SK-N-SH (cell line): ENCODE measurements around the gene CDC45. TPM values are rescaled to one million over a fixed set of nuclear protein-coding genes. Genes with fewer than 3 reads are reported as not detected.

ENCODE experiments used
- CTCF ChIA-PET: fragments of 300-600, 350-600 bp; formaldehyde crosslinking; extraction: SDS; loops from one replicate; lab custom pipeline; 2021; lab: Yijun Ruan, JAX
- POLR2A ChIA-PET: fragments of 350-600 bp; sonication (Branson Sonifier 250); formaldehyde crosslinking; extraction: SDS; loops from one replicate; lab custom pipeline; 2020; ENCODE audit warnings: antibody characterized with exemption, inconsistent platforms; lab: Yijun Ruan, JAX
- DNase-seq: peaks from one replicate; pipeline ENCODE4 v3.0.0; 2012
- H2AFZ ChIP-seq: fragments of 200-600 bp; sonication (generic); 2 replicates; pipeline ENCODE4 v1.8.1; 2016; ENCODE audit warnings: antibody characterized with exemption, mild to moderate bottlenecking, low read depth
- H3F3A ChIP-seq: fragments of 200-600 bp; sonication (generic); replicated peaks from 2 replicates; pipeline ENCODE3; 2016; ENCODE audit warnings: antibody characterized with exemption, mild to moderate bottlenecking; ENCODE audit not compliant: insufficient read depth
- H3K27ac ChIP-seq, 2 experiments: fragments of 200-500 bp in 1 of 2; fragments of 200-600 bp in 1 of 2; sonication (Bioruptor generic) in 1 of 2; sonication (generic), shearing (Covaris generic) in 1 of 2; 2 replicates each; pipeline versions ENCODE4 v1.5.1 to v1.6.1; 2014 to 2016; ENCODE audit warnings: low read depth in 2 of 2, inconsistent platforms in 1 of 2, low read length in 1 of 2, mild to moderate bottlenecking in 1 of 2, mixed read lengths in 1 of 2
- H3K27me3 ChIP-seq: fragments of 200-600 bp; sonication (generic), shearing (Covaris generic); 2 replicates; pipeline ENCODE4 v1.6.1; 2016; ENCODE audit warnings: mixed run types; ENCODE audit not compliant: insufficient read depth
- H3K36me3 ChIP-seq, 2 experiments: fragments of 200-500 bp in 1 of 2; fragments of 200-600 bp in 1 of 2; sonication (Bioruptor generic) in 1 of 2; sonication (generic) in 1 of 2; replicated peaks in 1 of 2; 2 replicates each; pipeline versions ENCODE3 to v1.5.1; 2014 to 2016; ENCODE audit warnings: low read length in 1 of 2, mild to moderate bottlenecking in 1 of 2; ENCODE audit not compliant: insufficient read depth in 2 of 2, control insufficient read depth in 1 of 2
- H3K4me1 ChIP-seq, 2 experiments: fragments of 200-500 bp in 1 of 2; fragments of 200-600 bp in 1 of 2; sonication (Bioruptor generic) in 1 of 2; sonication (generic), shearing (Covaris generic) in 1 of 2; 2 replicates each; pipeline versions ENCODE4 v1.5.1 to v1.6.1; 2014 to 2016; ENCODE audit warnings: low read depth in 1 of 2, low read length in 1 of 2, mixed run types in 1 of 2; ENCODE audit not compliant: insufficient read depth in 2 of 2, control insufficient read depth in 1 of 2
- H3K4me2 ChIP-seq: fragments of 200-600 bp; sonication (generic), shearing (Covaris generic); 2 replicates; pipeline ENCODE4 v1.6.1; 2017; ENCODE audit warnings: mixed run types
- H3K4me3 ChIP-seq, 2 experiments: fragments of 200-500 bp in 1 of 2; fragments of 200-600 bp in 1 of 2; sonication (Bioruptor generic) in 1 of 2; sonication (generic), shearing (Covaris generic) in 1 of 2; 2 replicates each; pipeline versions ENCODE4 v1.5.1 to v1.8.1; 2014 to 2016; ENCODE audit warnings: low read depth in 2 of 2, inconsistent platforms in 1 of 2, low read length in 1 of 2, mild to moderate bottlenecking in 1 of 2, mixed read lengths in 1 of 2, moderate library complexity in 1 of 2
- H3K79me2 ChIP-seq: fragments of 200-600 bp; sonication (generic); 2 replicates; pipeline ENCODE4 v1.8.1; 2017; ENCODE audit warnings: mild to moderate bottlenecking; ENCODE audit not compliant: insufficient read depth
- H3K9ac ChIP-seq: fragments of 200-600 bp; sonication (generic); 2 replicates; pipeline ENCODE4 v1.6.1; 2017; ENCODE audit warnings: mixed run types
- H3K9me2 ChIP-seq: fragments of 200-600 bp; sonication (generic); 2 replicates; pipeline ENCODE4 v1.6.1; 2017; ENCODE audit warnings: mixed run types
- H3K9me3 ChIP-seq: fragments of 200-600 bp; sonication (generic); 2 replicates; pipeline ENCODE4 v1.6.1; 2017; ENCODE audit warnings: mixed run types, mild to moderate bottlenecking, moderate library complexity
- H4K20me1 ChIP-seq: fragments of 200-600 bp; sonication (generic); 2 replicates; pipeline ENCODE4 v1.6.1; 2017; ENCODE audit warnings: mild to moderate bottlenecking, mixed run types; ENCODE audit not compliant: insufficient read depth
- CHD2 ChIP-seq: fragments of 150-350 bp; IDR thresholded peaks from 2 replicates; pipeline ENCODE4 v1.6.1; 2018; ENCODE audit warnings: low read length; ENCODE audit not compliant: partially characterized antibody
- CTCF ChIP-seq: fragments of 200-600 bp; sonication (generic); IDR thresholded peaks from 2 replicates; pipeline ENCODE4 v1.6.1; 2017; ENCODE audit warnings: antibody characterized with exemption, mild to moderate bottlenecking, moderate library complexity
- EP300 ChIP-seq, 2 experiments: IDR thresholded peaks; 2 replicates each; pipeline versions ENCODE4 v1.4.0 to v1.6.1; 2012; ENCODE audit warnings: borderline replicate concordance in 1 of 2, low read depth in 1 of 2, low read length in 1 of 2
- EZH2phosphoT487 ChIP-seq: fragments of 200-600 bp; sonication (generic); IDR thresholded peaks from 2 replicates; pipeline ENCODE4 v1.6.1; 2017; ENCODE audit warnings: low read depth, mixed run types, mild to moderate bottlenecking, antibody characterized with exemption, moderate library complexity, borderline replicate concordance
- GABPA ChIP-seq: IDR thresholded peaks from 2 replicates; pipeline ENCODE4 v1.4.0; 2012; ENCODE audit warnings: low read depth, mild to moderate bottlenecking
- GATA2 ChIP-seq: sonication (generic); formaldehyde crosslinking; IDR thresholded peaks from 2 replicates; pipeline ENCODE4 v1.5.0; 2020; ENCODE audit warnings: mild to moderate bottlenecking, missing genetic modification reagents
- JUND ChIP-seq: IDR thresholded peaks from 2 replicates; pipeline ENCODE4 v1.4.0; 2012
- NFIC ChIP-seq: IDR thresholded peaks from 2 replicates; pipeline ENCODE4 v1.4.0; 2012; ENCODE audit warnings: borderline replicate concordance
- NRF1 ChIP-seq: IDR thresholded peaks from 2 replicates; pipeline ENCODE4 v1.6.1; 2012; ENCODE audit warnings: low read depth, mild to moderate bottlenecking, low read length
- PBX3 ChIP-seq: IDR thresholded peaks from 2 replicates; pipeline ENCODE4; 2012
- RAD21 ChIP-seq: IDR thresholded peaks from 2 replicates; pipeline ENCODE4 v1.6.1; 2012; ENCODE audit warnings: mild to moderate bottlenecking, low read length
- RFX5 ChIP-seq: IDR thresholded peaks from 2 replicates; pipeline ENCODE4 v1.6.1; 2012; ENCODE audit warnings: mild to moderate bottlenecking, improper control_type of control experiment, low read length
- RXRA ChIP-seq: IDR thresholded peaks from 2 replicates; pipeline ENCODE4 v1.4.0; 2012; ENCODE audit warnings: low read depth, mild to moderate bottlenecking, borderline replicate concordance
- SMC3 ChIP-seq: IDR thresholded peaks from 2 replicates; pipeline ENCODE4 v1.6.1; 2012; ENCODE audit warnings: low read depth, low read length, improper control_type of control experiment
- TAF1 ChIP-seq: IDR thresholded peaks from 2 replicates; pipeline ENCODE4 v1.6.1; 2012; ENCODE audit warnings: low read depth, mild to moderate bottlenecking, low read length, moderate library complexity, borderline replicate concordance
- WGBS: methylation state at CpG from one replicate; pipeline ENCODE4 v1.1.6; 2017; ENCODE audit warnings: low lambda C conversion rate; 5-methylcytosine and 5-hydroxymethylcytosine counted together
- polyA plus RNA-seq, 3 experiments: library from polyadenylated mRNA; depleted of rRNA; stranded (reverse); fragments of >200 nt; gene quantifications; 2 replicates each; pipeline ENCODE4 v1.2.3, GENCODE V29; 2012

Gene CDC45
- polyA plus RNA-seq, 1 of the 3 experiments (the other 2 are of a cell fraction): 23.6 TPM

GRCh38 chr22:19535001-19535400, 55.3 kb downstream of the CDC45 start:
- ChIA-PET POLR2A (no interaction called here), CTCF (no interaction called here)

GRCh38 chr22:19536564-19536963, 56.8 kb downstream of the CDC45 start:
- CTCF ChIA-PET: no interaction called here
- DNase-seq: no peak

More at GRCh38 chr22:19535001-19535400, 55.3 kb downstream of the CDC45 start:
- no peaks in the 10 kb centered on the region for H4K20me1 ChIP-seq
- no peak overlapping the region for H3K4me2 ChIP-seq
- no peaks in the 10 kb centered on the region for H3K9me3 ChIP-seq
- H3K9ac ChIP-seq: no peak overlapping the region
- H3F3A ChIP-seq: no peaks in the 10 kb centered on the region
- no peaks in the 10 kb centered on the region for H3K79me2 ChIP-seq
- no peak overlapping the region for H3K4me3 ChIP-seq
- H3K27me3 ChIP-seq: no peaks in the 10 kb centered on the region; the same call in 1 of the 2 replicates
- 8% methylated on average over 3 of the region's 3 CpGs for WGBS
- H3K36me3 ChIP-seq: no peaks in the 10 kb centered on the region
- no peak overlapping the region for H3K27ac ChIP-seq
- no peaks in the 10 kb centered on the region for H3K4me1 ChIP-seq
- H2AFZ ChIP-seq: no peak overlapping the region
- DNase-seq: no peak
- TF ChIP-seq CHD2 (no peak), RFX5 (no peak), JUND (no peak), NFIC (no peak), TAF1 (no peak), RXRA (no peak), SMC3 (no peak), CTCF (no peak), GATA2 (CRISPR knock-in tag) (no peak), NRF1 (no peak), EP300 (IDR thresholded peaks at IDR 0.05; ENCODE audit: borderline replicate concordance in 1 of 2, low read depth in 1 of 2, low read length in 1 of 2) (no peak), EZH2phosphoT487 (no peak), PBX3 (no peak), GABPA (no peak)
- no peaks in the 10 kb centered on the region for H3K9me2 ChIP-seq

More at GRCh38 chr22:19536564-19536963, 56.8 kb downstream of the CDC45 start:
- Histone ChIP-seq H3K27ac (no peak overlapping the region), H4K20me1 (no peaks in the 10 kb centered on the region), H3F3A (no peaks in the 10 kb centered on the region), H3K27me3 (no peaks in the 10 kb centered on the region), H3K4me2 (no peak overlapping the region), H3K9me2 (no peaks in the 10 kb centered on the region), H3K9ac (no peak overlapping the region), H2AFZ (no peak overlapping the region), H3K36me3 (no peaks in the 10 kb centered on the region), H3K9me3 (no peaks in the 10 kb centered on the region), H3K4me1 (no peaks in the 10 kb centered on the region), H3K4me3 (no peak overlapping the region), H3K79me2 (no peaks in the 10 kb centered on the region)
- POLR2A ChIA-PET: no interaction called here
- 77% methylated on average over 9 of the region's 9 CpGs for WGBS
- TF ChIP-seq RAD21 (no peak), JUND (no peak)
- TF ChIP-seq, all 33 proteins: peak for 0
